Loucy (cell line): ENCODE data around the gene NRF1.
"Not testable (repeated sequence)": the region's sequence is repeated elsewhere in the genome, so short reads cannot be mapped to it uniquely, and the experiment has no call there.

Experiments used
- H2AFZ ChIP-seq: fragments of 200-600 bp; sonication (generic); 2 replicates; pipeline ENCODE4 v1.6.0; 2016; ENCODE audit warnings: antibody characterized with exemption, mild to moderate bottlenecking, low read length, moderate library complexity
- H3F3A ChIP-seq: fragments of 200-600 bp; 2 replicates; pipeline ENCODE4 v1.6.0; 2016; ENCODE audit warnings: antibody characterized with exemption, low read depth, mild to moderate bottlenecking
- H3K27me3 ChIP-seq: fragments of 200-600 bp; sonication (generic); 2 replicates; pipeline ENCODE4 v1.6.1; 2014; ENCODE audit warnings: low read length, mild to moderate bottlenecking; ENCODE audit not compliant: insufficient read depth, poor library complexity, severe bottlenecking
- H3K36me3 ChIP-seq: fragments of 200-600 bp; sonication (generic); 2 replicates; pipeline ENCODE4 v1.6.1; 2016; ENCODE audit warnings: low read length; ENCODE audit not compliant: insufficient read depth
- H3K4me1 ChIP-seq: fragments of 200-600 bp; sonication (generic); 2 replicates; pipeline ENCODE4 v1.5.1; 2014; ENCODE audit warnings: low read length, mild to moderate bottlenecking; ENCODE audit not compliant: insufficient read depth, poor library complexity, severe bottlenecking
- H3K4me2 ChIP-seq: fragments of 200-600 bp; sonication (generic); 2 replicates; pipeline ENCODE4 v1.6.0; 2014; ENCODE audit warnings: antibody characterized with exemption, low read length, low read depth, mild to moderate bottlenecking; ENCODE audit not compliant: poor library complexity, severe bottlenecking
- H3K4me3 ChIP-seq: fragments of 200-600 bp; sonication (generic); 2 replicates; pipeline ENCODE4 v1.5.1; 2014; ENCODE audit warnings: low read length, mild to moderate bottlenecking, mixed read lengths; ENCODE audit not compliant: poor library complexity, severe bottlenecking
- H3K79me2 ChIP-seq: fragments of 200-600 bp; sonication (generic); 2 replicates; pipeline ENCODE4 v1.6.1; 2014; ENCODE audit warnings: low read length; ENCODE audit not compliant: insufficient read depth
- H3K9ac ChIP-seq: fragments of 200-600 bp; sonication (generic); 2 replicates; pipeline ENCODE4 v1.6.0; 2014; ENCODE audit warnings: mild to moderate bottlenecking, low read depth, low read length, moderate library complexity; ENCODE audit not compliant: poor library complexity, severe bottlenecking
- H3K9me2 ChIP-seq: fragments of 200-600 bp; sonication (generic); replicated peaks from 2 replicates; pipeline ENCODE4 v1.6.1; 2016; ENCODE audit warnings: low read depth, low read length, mixed read lengths
- H3K9me3 ChIP-seq: fragments of 200-600 bp; sonication (generic); 2 replicates; pipeline ENCODE4 v1.6.1; 2014; ENCODE audit warnings: mild to moderate bottlenecking, antibody characterized with exemption, low read length, low read depth; ENCODE audit not compliant: insufficient read depth
- H4K20me1 ChIP-seq: fragments of 200-600 bp; sonication (generic); 2 replicates; pipeline ENCODE4 v1.6.0; 2014; ENCODE audit warnings: antibody characterized with exemption, low read length, mild to moderate bottlenecking; ENCODE audit not compliant: insufficient read depth, poor library complexity, severe bottlenecking
- CTCF ChIP-seq: fragments of 200-600 bp; sonication (generic); conservative IDR thresholded peaks from 2 replicates; pipeline ENCODE4 v1.5.1; 2014; ENCODE audit warnings: mild to moderate bottlenecking, antibody characterized with exemption, low read length
- EZH2phosphoT487 ChIP-seq: fragments of 200-600 bp; IDR thresholded peaks from 2 replicates; pipeline ENCODE4 v1.6.1; 2018; ENCODE audit warnings: antibody characterized with exemption, mild to moderate bottlenecking, moderate library complexity, borderline replicate concordance

The NRF1 gene

GRCh38 chr7:129661645-129662182 is 50.2 kb downstream of the NRF1 start:
- Histone ChIP-seq H3K36me3 (peaks cover 53% of the 10 kb centered on the region), H3K4me1 (no peaks in the 10 kb centered on the region), H3K9me3 (peaks cover 13% of the 10 kb centered on the region; the same call in 1 of the 2 replicates), H3K4me3 (no peak overlapping the region), H3K27me3 (no peaks in the 10 kb centered on the region), H3K9ac (no peak overlapping the region), H2AFZ (no peak overlapping the region), H3F3A (no peaks in the 10 kb centered on the region), H3K79me2 (peaks cover 3% of the 10 kb centered on the region; the same call in 1 of the 2 replicates), H3K9me2 (no peaks in the 10 kb centered on the region), H3K4me2 (no peak overlapping the region), H4K20me1 (no peaks in the 10 kb centered on the region)
- no peak for TF ChIP-seq EZH2phosphoT487
- no peak for TF ChIP-seq CTCF

- peaks cover 42% of the 10 kb centered on the region for H3K36me3 ChIP-seq
- H3K9me3 ChIP-seq, result peaks cover 13% of the 10 kb centered on the region; the same call in 1 of the 2 replicates
These were observed 51.7 kb downstream of the NRF1 start for GRCh38 chr7:129663240-129663639.

GRCh38 chr7:129664029-129665012 is 52.8 kb downstream of the NRF1 start:
- no peaks in the 10 kb centered on the region for H3K9me2 ChIP-seq
- no peak overlapping the region for H3K9ac ChIP-seq
- peaks cover 31% of the 10 kb centered on the region for H3K36me3 ChIP-seq
- no peak overlapping the region for H3K4me3 ChIP-seq
- no peaks in the 10 kb centered on the region for H3K27me3 ChIP-seq
- no peak for TF ChIP-seq EZH2phosphoT487
- TF ChIP-seq CTCF, result peak; percentile 74
- no peak overlapping the region for H3K4me2 ChIP-seq
- no peaks in the 10 kb centered on the region for H4K20me1 ChIP-seq
- peaks cover 13% of the 10 kb centered on the region; the same call in 1 of the 2 replicates for H3K9me3 ChIP-seq
- H2AFZ ChIP-seq, result no peak overlapping the region
- no peaks in the 10 kb centered on the region for H3K79me2 ChIP-seq
- H3K4me1 ChIP-seq, result no peaks in the 10 kb centered on the region
- H3F3A ChIP-seq, result no peaks in the 10 kb centered on the region

More at GRCh38 chr7:129663240-129663639, 51.7 kb downstream of the NRF1 start:
- not testable (repeated sequence) for H4K20me1 ChIP-seq, H3K9ac ChIP-seq, H2AFZ ChIP-seq, H3K79me2 ChIP-seq, H3K4me2 ChIP-seq, H3K4me1 ChIP-seq, H3K4me3 ChIP-seq, H3K9me2 ChIP-seq, H3K27me3 ChIP-seq, H3F3A ChIP-seq
